Activated T-cell treated with anti-CD3 and anti-CD28 coated beads, Interleukin-2, amount 50 U/mL, for 24 hours (primary cell): ENCODE measurements around the gene ADRA2A.

Source experiments
- DNase-seq: peaks from one replicate; pipeline ENCODE4 v3.0.0-alpha.2; 2020
- H3K27ac Mint-ChIP-seq: 2 replicates; pipeline ENCODE4 v1.8.0; 2020; ENCODE audit warnings: mild to moderate bottlenecking, mixed read lengths
- H3K27me3 Mint-ChIP-seq: 2 replicates; pipeline ENCODE4 v1.8.0; 2020; ENCODE audit warnings: mixed read lengths
- H3K36me3 Mint-ChIP-seq: 2 replicates; pipeline ENCODE4 v1.8.0; 2020; ENCODE audit warnings: low read depth, mixed read lengths
- H3K4me1 Mint-ChIP-seq: 2 replicates; pipeline ENCODE4 v1.8.0; 2020; ENCODE audit warnings: low read depth, mixed read lengths
- H3K4me3 Mint-ChIP-seq: 2 replicates; pipeline ENCODE4 v1.8.0; 2020; ENCODE audit warnings: mild to moderate bottlenecking, moderate library complexity, mixed read lengths
- H3K9me3 Mint-ChIP-seq: 2 replicates; pipeline ENCODE4 v1.8.0; 2020; ENCODE audit warnings: mixed read lengths

The ADRA2A gene

DNA sequence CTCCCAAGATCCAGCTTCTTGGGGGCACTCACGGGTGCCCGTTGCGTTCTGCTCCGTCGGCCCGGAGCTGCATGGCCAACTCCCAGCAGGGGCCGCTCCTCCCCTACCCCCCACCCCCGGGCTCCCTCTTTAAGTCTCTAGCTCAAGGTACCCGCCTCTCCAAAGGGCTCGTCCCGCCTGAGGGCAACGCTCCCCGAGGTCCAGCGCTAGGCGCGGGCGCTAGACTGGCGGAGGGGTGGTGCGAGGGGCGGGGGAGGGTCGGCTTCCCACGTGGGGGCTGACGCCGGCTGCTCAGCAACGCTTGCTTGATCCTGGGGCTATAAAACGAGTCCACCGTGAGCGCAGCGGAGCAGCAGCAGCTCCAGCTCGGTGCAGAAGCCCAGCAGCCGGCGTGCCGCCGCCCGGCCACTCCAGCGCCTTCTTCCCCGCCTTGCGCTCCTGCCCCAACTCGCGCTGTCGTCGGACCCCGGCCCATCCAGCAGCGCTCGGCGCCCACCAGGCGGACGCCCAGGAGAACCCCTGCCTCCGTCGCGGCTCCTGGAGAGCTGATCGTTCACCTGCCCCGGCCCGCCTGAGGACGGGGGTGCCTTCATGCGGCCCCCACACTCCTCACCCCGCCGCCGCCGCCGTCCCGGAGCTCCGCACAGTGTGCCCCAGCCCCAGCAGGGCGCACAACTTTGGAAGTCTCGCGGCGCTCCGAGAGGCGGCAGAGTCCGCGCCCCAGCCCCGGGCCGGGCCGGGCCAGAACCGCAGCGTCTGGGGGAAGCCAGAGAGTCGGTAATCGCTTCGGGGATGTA lies at the start of gene ADRA2A:
Gene ADRA2A (plus strand): TSS at position 348 of the 797 bp plus-strand sequence. CDS start 968 bp downstream, outside the sequence.
- no peaks in the 10 kb centered on the region for H3K36me3 Mint-ChIP-seq

DNA sequence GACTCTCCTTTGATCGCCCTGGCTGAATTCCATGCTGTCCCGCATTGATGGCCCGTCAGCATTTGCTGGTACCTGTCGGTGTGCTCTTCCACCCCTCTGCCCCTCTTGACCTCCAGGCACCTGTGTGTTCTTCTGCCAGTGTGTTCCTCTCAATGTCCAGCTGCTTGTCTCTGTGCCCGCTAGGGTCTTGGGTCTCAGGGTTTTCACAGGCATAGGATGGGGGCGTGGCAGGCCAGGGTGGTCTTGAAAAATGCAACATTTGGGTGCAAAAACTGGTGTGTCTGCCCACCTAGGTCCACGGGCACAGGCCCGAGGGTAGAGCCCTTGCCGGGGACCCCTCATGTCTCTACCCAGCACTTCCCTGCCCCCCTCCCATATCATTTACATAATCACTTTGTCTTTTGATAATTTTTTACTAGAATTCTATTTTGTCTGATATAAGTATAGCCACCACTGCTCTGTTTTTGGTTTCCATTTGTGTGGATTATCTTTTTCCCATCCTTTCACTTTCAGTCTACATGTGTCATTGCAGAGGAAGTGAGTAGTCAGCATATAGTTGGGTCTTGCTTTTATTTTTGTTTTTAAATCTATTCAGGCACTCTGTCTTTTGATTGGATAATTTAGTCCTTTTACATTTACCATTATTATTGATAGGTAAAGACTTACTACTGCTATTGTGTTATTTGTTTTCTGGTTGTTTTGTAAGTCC lies 46.6 kb upstream of the ADRA2A start:
- no peak overlapping the region for H3K4me3 Mint-ChIP-seq
- peaks cover 45% of the 10 kb centered on the region for H3K9me3 Mint-ChIP-seq
- H3K27ac Mint-ChIP-seq = no peak overlapping the region
- DNase-seq = no peak
- peaks cover 8% of the 10 kb centered on the region for H3K4me1 Mint-ChIP-seq
- peaks cover 46% of the 10 kb centered on the region for H3K36me3 Mint-ChIP-seq
- H3K27me3 Mint-ChIP-seq = no peaks in the 10 kb centered on the region

More for the DNA sequence above, at the start of gene ADRA2A:
- H3K27ac Mint-ChIP-seq = no peak within 1 kb of the TSS
- peaks cover 18% of the 10 kb centered on the region for H3K4me1 Mint-ChIP-seq
- peak; percentile 62 for DNase-seq
- H3K9me3 Mint-ChIP-seq = no peaks in the 10 kb centered on the region
- H3K4me3 Mint-ChIP-seq = peak within 1 kb of the TSS; percentile 71
- peaks cover 75% of the 10 kb centered on the region for H3K27me3 Mint-ChIP-seq

DNA sequence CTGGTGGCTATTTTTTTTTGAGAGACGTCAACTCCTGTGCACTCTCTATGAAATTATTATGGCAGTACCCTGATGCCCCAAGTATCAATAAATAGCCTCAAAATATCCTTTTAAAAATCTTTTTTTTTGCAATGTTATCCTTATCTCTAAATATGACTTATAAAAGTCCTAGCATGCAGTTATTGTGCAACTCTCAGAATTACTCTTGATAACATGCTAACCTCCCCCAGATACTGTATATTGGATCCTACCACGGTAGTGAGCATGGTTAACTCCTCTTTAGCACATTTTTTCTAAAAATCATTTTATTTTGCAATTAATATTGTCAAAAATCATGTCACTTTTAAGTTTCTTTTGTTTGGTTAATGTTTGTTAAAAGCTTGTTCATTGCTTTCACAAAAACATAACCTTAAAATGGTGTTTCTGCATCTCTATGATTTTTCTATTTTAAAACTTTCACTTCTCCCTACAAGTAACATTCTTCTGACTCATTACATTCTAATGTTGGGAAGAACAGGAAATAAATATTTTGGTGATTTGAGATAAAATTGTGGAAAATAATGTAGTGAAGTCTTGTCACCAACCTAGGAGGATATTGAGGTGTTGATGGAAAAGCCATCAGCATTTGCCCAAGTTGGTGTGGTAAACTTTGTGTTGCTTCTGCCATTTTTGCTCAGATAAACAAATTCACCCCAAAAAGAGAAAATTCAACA lies 42.1 kb upstream of the ADRA2A start:
- no peak overlapping the region for H3K27ac Mint-ChIP-seq
- peaks cover 8% of the 10 kb centered on the region for H3K4me1 Mint-ChIP-seq
- H3K36me3 Mint-ChIP-seq = peaks cover 28% of the 10 kb centered on the region
- no peak overlapping the region for H3K4me3 Mint-ChIP-seq
- DNase-seq = no peak
- peaks cover 35% of the 10 kb centered on the region for H3K9me3 Mint-ChIP-seq
- H3K27me3 Mint-ChIP-seq = peaks cover 3% of the 10 kb centered on the region

DNA sequence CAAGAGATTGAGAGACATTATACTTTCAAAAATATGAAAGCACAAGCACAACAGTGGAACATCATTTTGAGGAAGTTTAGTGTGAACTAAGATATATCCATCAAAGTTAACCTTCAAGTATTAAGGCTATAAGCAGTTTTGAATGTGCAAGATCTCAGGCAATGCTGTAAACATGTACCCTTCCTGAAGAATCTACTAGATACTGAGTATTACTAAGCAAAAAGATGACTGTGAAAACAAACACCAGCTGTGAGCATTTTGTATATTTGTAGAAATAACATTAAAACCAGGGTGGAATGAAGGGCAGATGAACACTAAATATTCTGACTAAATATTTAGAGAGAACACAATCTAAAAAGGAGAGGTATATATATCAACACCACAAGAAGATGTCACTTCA lies 41.3 kb upstream of the ADRA2A start:
- Mint-ChIP-seq H3K27ac (no peak overlapping the region), H3K4me3 (no peak overlapping the region), H3K27me3 (peaks cover 5% of the 10 kb centered on the region), H3K36me3 (peaks cover 23% of the 10 kb centered on the region), H3K9me3 (peaks cover 38% of the 10 kb centered on the region), H3K4me1 (peaks cover 2% of the 10 kb centered on the region)
- DNase-seq = no peak

DNA sequence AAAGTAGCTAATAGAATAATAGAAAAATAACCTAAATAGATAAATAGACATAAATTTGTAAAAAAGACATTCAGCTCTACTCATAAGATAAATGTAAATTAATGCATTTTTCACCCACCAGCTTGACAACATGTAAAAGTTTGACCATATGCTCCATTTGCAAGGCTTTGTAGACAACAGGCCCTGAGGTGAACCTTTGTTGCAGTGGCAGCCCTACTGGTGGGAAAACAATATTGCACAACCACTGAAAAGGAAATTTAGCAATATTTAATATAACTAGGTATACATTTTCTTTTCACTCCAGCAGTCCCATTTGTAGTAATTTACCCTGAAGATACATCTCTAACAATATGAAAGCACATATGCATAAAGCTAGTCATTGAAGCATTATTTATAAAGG lies 39.0 kb upstream of the ADRA2A start:
- H3K4me3 Mint-ChIP-seq = no peak overlapping the region
- peaks cover 41% of the 10 kb centered on the region for H3K9me3 Mint-ChIP-seq
- H3K36me3 Mint-ChIP-seq = peaks cover 10% of the 10 kb centered on the region
- no peaks in the 10 kb centered on the region for H3K4me1 Mint-ChIP-seq
- H3K27me3 Mint-ChIP-seq = peaks cover 7% of the 10 kb centered on the region
- no peak for DNase-seq
- no peak overlapping the region for H3K27ac Mint-ChIP-seq

DNA sequence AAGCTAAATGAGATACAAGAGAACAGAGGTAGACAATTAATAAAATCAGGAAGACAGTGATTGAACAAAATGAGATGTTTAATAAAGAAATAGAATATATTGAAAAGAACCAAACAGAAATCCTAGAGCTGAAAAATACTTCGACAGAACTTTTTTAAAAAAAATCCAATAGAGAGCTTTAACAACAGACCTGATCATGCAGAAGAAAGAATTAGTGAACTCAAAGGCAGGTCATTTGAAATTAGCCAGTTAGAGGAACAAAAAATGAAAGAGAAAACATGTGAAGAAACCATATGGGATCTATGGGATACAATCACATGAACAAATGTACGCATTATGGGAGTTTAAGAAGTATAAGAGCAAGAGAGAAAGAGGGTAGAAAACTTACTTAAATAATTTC lies 37.3 kb upstream of the ADRA2A start:
- no peak overlapping the region for H3K4me3 Mint-ChIP-seq
- DNase-seq = no peak
- H3K36me3 Mint-ChIP-seq = peaks cover 5% of the 10 kb centered on the region
- no peak overlapping the region for H3K27ac Mint-ChIP-seq
- H3K4me1 Mint-ChIP-seq = no peaks in the 10 kb centered on the region
- H3K9me3 Mint-ChIP-seq = peaks cover 37% of the 10 kb centered on the region
- H3K27me3 Mint-ChIP-seq = peaks cover 16% of the 10 kb centered on the region

DNA sequence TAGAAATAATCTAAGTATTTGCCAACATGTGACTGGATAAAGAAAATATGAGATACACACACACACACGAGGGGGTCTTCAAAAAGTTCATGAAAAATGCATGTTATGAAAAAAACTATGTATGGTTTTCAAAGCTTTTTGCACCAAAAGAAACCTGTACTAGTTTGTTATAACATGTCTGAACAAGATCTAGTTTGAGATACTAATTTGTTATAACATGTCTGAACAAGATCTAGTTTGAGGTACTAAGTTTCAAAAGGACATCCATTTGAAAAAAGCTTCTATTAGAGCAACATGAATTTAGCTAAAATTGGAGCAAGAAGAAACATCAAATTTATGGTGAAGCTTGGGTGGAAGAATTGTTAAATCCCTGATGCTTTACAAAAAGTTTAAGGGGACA lies 19.8 kb upstream of the ADRA2A start:
- Mint-ChIP-seq H3K27ac (no peak overlapping the region), H3K36me3 (no peaks in the 10 kb centered on the region), H3K9me3 (peaks cover 15% of the 10 kb centered on the region), H3K4me3 (no peak overlapping the region), H3K4me1 (no peaks in the 10 kb centered on the region), H3K27me3 (peaks cover 31% of the 10 kb centered on the region)
- no peak for DNase-seq

DNA sequence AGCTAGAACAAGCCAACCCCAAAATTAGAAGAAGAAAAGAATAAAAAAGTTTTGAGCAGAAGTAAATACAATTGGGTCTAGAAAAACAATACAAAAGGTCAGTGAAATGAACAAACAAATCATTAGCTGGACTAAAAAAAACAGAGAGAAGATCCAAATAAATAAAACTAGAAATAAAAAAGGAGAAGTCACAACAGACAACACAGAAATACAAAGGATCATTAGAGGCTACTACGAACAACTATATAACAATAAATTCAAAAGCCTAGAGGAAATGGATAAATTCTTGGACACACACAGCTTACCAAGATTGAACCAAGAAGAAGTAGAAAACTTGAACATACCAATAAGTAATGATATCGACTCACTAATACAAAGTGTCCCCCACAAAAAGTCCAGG lies 13.4 kb upstream of the ADRA2A start:
- no peak overlapping the region for H3K4me3 Mint-ChIP-seq
- peaks cover 3% of the 10 kb centered on the region for H3K9me3 Mint-ChIP-seq
- H3K36me3 Mint-ChIP-seq = no peaks in the 10 kb centered on the region
- H3K4me1 Mint-ChIP-seq = no peaks in the 10 kb centered on the region
- no peak for DNase-seq
- no peak overlapping the region for H3K27ac Mint-ChIP-seq
- peaks cover 44% of the 10 kb centered on the region for H3K27me3 Mint-ChIP-seq

DNA sequence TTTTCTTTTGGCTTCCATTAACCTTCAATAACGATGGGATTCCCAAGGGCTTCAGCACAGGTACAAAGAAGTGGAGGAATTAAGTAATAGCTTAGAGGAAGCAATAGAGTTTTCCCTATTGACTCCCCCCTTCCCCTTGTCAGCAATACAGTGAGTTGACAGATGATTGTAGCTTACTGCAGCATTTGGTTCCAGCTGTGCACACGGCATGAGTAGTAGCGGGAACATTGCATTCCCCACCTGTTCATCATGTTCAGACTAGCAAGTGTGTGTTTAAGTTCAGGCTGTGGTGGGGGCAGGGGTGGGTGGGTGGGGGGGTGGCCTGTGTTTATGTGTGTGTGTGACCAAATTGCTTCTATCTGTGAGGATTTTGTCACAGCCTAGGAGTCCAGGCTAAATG lies 4.6 kb upstream of the ADRA2A start:
- H3K36me3 Mint-ChIP-seq = no peaks in the 10 kb centered on the region
- DNase-seq = no peak
- H3K4me3 Mint-ChIP-seq = no peak overlapping the region
- H3K27ac Mint-ChIP-seq = no peak overlapping the region
- H3K4me1 Mint-ChIP-seq = peaks cover 10% of the 10 kb centered on the region
- no peaks in the 10 kb centered on the region for H3K9me3 Mint-ChIP-seq
- peaks cover 68% of the 10 kb centered on the region for H3K27me3 Mint-ChIP-seq

DNA sequence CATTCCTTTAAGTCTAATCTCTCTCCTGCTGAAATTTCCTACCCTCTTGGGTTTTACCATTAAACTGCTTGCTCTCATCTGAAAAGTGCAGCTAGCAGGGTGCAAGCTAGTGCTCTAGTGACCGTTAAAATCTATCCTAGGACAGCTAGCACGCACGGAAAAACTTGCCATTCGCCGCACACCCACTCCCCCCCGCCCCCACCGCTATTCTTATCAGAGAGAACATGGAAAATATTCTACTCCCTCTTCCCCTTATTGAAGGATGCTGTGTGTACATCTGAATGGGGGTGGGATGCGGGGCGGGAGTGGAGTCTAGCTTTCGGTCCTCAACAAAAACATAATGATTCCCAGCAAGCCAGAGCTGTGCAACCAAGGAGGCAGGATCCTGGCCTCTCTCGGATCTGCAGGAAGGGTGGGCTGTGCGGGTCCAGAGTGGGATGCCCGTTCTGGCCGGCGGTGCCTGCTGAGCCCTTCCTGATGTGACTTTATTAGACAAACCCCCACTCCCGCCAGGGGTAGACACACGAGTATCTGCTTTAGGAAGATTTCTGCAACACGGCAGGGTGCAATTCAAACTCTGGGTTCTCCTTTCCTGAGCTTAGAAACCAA lies 1.1 kb upstream of the ADRA2A start:
- H3K27ac Mint-ChIP-seq = no peak overlapping the region
- peaks cover 18% of the 10 kb centered on the region for H3K4me1 Mint-ChIP-seq
- no peaks in the 10 kb centered on the region for H3K36me3 Mint-ChIP-seq
- H3K9me3 Mint-ChIP-seq = no peaks in the 10 kb centered on the region
- H3K4me3 Mint-ChIP-seq = peak overlapping the region; percentile 71
- H3K27me3 Mint-ChIP-seq = peaks cover 85% of the 10 kb centered on the region
- DNase-seq = no peak

DNA sequence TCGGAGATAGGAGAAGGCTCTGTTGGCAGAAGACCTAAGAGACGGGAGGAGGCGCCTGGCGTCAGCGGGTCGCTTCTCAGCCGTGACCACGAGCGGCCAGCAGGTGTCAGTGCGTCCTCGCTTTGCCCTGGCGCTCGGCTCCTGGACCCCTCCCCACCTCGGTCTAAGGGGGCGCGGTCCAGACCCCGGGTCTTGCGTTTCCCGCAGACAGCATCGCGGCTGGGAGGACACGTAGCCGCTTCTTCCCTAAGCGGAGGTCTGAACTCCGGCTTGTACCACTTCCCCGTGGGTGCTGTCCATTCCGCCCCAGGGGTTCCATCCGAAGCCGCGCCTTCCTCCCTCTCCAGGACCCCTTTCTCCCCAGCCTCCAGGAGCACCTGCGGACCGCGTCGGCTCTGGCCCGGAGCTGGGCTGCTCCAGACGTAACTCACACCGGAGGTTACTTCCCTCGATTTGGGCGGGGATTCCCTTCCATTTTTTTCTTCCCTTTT lies 593 bp upstream of the ADRA2A start:
- Mint-ChIP-seq H3K9me3 (no peaks in the 10 kb centered on the region), H3K27ac (no peak overlapping the region), H3K4me3 (peak overlapping the region; percentile 71), H3K27me3 (peaks cover 82% of the 10 kb centered on the region), H3K4me1 (peaks cover 18% of the 10 kb centered on the region), H3K36me3 (no peaks in the 10 kb centered on the region)
- peak; percentile 76 for DNase-seq

DNA sequence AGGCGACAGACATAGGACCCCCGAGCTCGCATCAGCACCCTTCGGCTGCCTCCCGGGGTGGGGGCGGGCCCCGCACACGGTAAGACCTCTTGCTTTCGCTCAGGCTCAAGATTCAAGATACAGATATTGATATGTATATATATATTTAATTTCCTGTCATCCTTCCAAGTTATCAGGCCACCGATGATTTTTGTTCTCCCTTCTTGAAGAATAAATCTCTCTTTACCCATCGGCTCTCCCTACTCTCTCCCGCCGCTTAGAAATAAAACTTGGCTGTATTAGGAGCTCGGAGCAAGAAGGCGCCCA lies 603 bp downstream of the ADRA2A start:
- Mint-ChIP-seq H3K4me1 (peaks cover 18% of the 10 kb centered on the region), H3K27ac (no peak overlapping the region), H3K36me3 (no peaks in the 10 kb centered on the region), H3K27me3 (peaks cover 70% of the 10 kb centered on the region), H3K9me3 (no peaks in the 10 kb centered on the region), H3K4me3 (peak overlapping the region; percentile 71)
- no peak for DNase-seq

DNA sequence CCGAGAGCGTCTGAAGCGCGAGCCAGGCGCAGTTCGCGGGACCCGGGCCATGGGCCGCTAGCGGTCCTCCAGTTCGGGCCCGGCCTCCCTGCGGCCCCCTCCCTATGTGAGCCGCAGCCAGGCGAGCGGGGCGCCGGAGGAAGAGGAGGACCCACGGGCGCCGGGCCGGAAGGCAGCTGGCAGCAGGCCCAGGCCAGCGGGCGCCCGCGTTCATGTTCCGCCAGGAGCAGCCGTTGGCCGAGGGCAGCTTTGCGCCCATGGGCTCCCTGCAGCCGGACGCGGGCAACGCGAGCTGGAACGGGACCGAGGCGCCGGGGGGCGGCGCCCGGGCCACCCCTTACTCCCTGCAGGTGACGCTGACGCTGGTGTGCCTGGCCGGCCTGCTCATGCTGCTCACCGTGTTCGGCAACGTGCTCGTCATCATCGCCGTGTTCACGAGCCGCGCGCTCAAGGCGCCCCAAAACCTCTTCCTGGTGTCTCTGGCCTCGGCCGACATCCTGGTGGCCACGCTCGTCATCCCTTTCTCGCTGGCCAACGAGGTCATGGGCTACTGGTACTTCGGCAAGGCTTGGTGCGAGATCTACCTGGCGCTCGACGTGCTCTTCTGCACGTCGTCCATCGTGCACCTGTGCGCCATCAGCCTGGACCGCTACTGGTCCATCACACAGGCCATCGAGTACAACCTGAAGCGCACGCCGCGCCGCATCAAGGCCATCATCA lies 1.1 kb downstream of the ADRA2A start:
- H3K9me3 Mint-ChIP-seq = no peaks in the 10 kb centered on the region
- DNase-seq = peak; percentile 38
- H3K27me3 Mint-ChIP-seq = peaks cover 64% of the 10 kb centered on the region
- peak overlapping the region; percentile 71 for H3K4me3 Mint-ChIP-seq
- peaks cover 18% of the 10 kb centered on the region for H3K4me1 Mint-ChIP-seq
- no peak overlapping the region for H3K27ac Mint-ChIP-seq
- no peaks in the 10 kb centered on the region for H3K36me3 Mint-ChIP-seq
